Stimulated activated naive CD4-positive, alpha-beta T cell (primary cell): ENCODE results near the gene TMEM14B.

Source experiments
- DNase-seq, 6 experiments: peaks; one replicate each; lab custom pipeline; 2025; lab: John Stamatoyannopoulos, UW

The TMEM14B gene

DNA sequence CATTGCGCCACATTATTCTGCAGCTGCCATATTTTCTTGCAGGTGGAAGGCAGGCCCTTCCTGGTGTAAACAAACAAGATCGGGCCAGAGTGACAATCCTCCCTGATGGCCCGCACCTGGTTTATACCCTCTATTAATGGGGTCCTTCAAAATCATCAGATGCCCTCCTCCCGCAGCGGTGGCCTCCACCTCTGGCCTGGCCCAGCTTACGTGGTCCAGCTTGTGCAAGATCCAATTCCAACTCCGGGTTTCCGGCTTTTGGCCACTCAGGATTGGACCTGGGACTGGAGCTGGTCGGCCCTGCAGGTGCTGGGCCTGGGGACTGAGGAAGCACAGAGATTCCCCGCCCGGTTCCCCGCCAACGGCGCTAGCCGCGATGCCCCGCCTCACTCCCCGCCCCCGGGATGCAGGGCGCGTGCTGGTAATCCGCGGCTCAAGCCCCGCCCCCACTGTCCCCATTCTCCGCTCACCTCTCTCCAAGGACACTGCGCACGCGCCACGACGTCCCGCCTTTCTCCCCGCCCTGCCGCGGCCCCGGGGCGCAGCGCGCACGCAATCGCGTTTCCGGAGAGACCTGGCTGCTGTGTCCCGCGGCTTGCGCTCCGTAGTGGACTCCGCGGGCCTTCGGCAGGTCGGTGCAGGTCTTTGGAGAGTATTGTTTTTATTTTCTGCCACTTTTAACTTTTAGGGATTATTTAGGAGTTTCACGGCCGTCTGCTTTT is at the start of gene TMEM14B:
TSS of gene TMEM14B (plus strand) at position 555 of the 722 bp plus-strand sequence. CDS start 1,441 bp downstream, outside the sequence.
- peak; percentile 96 to 98 (median 98) for DNase-seq

DNA sequence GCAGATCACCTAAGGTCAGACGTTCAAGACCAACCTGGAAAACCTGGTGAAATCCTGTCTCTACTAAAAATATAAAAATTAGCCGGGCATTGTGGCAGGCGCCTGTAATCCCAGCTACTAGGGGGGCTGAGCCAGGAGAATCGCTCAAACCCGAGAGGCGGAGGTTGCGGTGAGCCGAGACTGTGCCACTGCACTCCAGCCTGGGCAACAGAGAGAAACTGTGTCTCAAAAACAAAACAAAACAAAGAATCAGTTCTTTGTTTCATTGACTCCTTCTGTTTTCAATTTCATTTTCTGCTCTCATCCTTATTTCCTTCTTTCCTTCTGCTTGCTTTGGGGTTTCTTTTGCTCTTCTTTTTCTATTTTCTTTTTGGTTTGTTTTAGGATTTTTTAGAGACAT is 33.6 kb upstream of the TMEM14B start:
- DNase-seq: no peak

DNA sequence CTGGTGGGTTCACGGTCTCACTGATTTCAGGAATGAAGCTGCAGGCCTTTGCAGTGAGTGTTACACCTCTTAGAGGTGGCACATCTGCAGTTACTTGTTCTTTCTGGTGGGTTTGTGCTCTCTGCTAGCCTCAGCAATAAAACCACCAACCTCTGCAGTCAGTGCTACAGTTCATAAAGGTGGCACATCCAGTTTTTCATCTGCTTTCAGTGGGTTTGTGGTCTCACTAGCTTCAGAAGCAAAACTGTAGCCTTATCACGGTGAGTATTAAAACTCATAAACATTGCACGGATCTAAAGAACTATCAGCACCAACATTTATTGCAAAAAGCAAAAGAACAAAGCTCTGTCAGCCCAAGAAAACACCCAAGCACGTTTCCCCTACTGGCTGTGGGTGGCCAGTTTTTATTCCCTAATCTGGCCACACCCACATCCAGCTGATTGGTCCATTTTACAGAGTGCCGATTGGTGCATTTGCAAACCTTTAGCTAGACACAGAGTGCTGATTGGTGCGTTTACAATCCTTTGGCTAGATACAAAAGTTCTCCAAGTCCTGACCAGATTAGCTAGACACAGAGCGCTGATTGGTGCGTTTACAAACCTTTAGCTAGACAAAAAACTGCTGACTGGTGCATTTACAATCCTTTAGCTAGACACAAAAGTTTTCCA is 28.2 kb upstream of the TMEM14B start:
- peak in 5 of 6 experiments; percentile 14 to 50 (median 24) for DNase-seq

DNA sequence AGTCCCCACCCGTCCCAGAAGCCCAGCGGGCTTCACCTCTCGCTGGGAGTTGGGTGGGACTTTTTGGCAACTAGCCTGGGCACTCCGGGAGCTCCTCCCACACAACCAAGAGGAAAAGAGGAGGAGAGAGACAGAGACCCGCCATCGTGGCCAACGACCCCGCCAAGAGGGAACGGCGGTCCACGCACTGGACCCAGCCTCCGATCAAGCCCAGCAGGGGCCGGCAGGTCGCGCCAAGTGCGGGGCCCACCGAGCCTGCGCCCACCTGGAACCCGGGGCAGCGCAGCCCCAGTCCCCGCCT is 27.7 kb upstream of the TMEM14B start:
- DNase-seq: peak in 1 of 6 experiments; percentile 24

DNA sequence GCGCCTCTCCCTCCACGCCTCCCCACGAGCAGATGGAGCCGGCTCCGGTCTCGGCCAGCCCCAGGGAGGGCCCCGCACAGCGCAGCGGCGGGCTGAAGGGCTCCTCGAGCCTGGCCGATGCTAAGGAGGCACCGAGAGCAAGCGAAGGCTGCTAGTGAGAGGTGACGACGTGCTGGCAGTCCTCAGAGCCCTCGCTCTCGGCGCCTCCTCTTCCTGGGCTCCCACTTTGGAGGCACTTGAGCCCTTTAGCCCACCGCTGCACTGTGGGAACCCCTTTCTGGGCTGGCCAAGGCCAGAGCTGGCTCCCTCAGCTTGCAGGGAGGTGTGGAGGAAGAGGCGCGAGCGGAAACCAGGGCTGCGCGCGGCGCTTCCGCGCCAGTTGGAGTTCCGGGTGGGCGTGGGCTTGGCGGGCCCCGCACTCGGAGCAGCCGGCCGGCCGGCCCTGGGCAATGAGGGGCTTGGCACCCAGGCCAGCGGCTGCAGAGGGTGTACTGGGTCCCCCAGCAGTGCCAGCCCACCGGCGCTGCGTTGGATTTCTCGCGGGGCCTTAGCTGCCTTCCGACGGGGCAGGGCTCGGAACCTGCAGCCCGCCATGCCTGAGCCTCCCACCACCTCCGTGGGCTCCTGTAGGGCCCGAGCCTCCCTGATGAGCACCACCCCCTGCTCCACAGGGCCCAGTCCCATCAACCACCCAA is 27.2 kb upstream of the TMEM14B start:
- DNase-seq: peak; percentile 33 to 67 (median 50)

DNA sequence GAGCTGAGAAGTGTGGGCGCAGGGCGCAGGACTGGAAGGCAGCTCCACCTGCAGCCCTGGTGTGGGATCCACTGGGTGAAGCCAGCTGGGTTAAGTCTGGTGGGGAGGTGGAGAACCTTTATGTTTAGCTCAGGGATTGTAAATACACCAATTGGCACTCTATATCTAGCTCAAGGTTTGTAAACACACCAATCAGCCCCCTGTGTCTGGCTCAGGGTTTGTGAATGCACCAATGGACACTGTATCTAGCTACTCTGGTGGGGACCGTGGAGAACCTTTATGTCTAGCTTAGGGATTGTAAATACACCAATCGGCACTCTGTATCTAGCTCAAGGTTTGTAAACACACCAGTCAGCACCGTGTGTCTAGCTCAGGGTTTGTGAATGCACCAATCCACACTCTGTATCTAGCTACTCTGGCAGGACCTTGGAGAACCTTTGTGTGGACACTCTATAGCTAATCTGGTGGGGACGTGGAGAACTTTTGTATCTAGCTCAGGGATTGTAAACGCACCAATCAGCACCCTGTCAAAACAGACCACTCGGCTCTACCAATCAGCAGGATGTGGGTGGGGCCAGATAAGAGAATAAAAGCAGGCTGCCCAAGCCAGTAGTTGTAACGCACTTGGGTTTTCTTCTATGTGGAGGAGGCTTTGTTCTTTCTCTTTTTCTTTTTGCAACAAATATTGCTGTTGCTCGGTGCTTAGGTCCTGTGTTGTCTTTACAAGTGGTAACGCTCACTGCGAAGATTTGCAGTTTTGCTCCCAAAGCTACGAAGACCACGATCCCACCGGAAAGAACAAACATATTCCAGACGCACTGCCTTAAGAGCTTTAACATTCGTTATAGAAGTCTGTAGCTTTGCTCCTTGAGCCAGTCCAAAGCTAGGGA is 26.4 kb upstream of the TMEM14B start:
- peak in 2 of 6 experiments; percentile 31 to 35 for DNase-seq

DNA sequence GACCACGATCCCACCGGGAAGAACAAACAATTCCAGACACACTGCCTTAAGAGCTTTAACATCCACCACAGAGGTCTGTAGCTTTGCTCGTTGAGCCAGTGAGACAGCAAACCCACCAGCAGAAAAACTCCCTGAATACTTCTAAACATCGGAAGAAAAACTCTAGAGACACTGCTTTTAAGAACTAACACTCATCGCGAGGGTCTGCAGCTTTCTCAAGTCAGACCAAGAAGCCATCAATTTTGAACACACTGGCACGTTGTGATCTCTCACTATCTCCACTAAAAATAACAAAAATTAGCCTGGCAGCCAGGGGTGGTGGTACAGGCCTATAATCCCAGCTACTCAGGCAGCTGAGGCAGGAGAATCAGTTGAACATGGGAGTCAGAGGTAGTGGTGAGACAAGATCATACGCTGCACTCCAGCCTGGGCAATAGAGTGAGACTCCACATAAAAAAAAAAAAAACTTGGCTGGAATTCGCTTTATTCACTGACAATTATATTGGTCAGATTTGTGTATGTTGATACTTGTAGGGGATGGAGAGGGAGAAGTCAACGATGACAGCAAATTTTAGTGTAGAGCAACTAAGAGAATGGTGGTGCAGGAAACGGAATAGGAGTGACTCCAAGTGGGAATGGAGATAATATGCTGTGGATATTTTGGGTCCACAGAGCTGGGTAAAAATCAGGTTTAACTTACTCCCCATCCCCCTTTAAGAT is 25.6 kb upstream of the TMEM14B start:
- peak in 1 of 6 experiments; percentile 12 for DNase-seq

DNA sequence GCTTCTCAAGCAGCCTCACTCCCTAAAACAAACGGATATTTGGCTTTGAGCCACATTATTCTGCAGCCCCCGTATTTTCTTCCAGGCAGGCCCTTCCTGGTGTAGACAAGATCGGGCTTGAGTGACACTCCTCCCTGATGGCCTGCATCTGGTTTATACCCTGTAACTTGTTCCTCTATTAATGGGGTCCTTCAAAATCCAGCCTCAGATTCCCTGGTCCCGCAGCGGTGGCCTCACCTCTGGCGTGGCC is 25.1 kb upstream of the TMEM14B start:
- DNase-seq: no peak

DNA sequence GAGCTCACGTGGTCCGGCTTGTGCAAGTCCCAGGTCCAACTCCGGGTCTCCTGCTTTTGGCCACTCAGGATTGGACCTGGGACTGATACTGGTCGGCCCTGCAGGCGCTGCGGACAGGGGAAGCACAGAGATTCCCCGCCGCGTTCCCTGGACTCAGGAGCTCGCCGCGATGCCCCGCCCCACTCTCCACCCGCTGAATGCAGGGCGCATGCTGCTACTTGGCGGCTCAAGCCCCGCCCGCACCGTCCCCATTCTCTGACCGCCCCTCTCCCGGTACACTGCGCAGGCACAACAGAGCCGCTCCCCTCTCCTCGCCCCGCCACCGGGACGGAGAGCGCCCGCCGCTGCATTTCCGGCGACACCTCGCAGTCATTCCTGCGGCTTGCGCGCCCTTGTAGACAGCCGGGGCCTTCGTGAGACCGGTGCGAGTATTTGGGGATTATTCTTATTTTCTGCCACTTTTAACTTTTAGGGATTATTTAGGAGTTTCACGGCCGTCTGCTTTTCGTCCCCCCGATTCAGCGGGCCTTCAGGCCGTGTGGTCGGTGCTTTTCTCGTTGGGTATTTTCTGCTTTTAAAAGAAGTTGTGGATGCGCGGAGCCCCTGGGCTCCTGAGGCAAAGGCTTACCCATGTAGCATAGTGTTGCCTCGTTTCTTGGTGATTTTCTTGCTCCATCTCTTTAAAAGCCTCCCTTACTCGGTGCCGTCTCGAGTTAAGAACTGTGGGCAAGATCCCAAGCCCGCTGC is 24.6 kb upstream of the TMEM14B start, which contains the start of gene TMEM14C:
TSS of gene TMEM14C (plus strand) at position 251 of the 747 bp plus-strand sequence. CDS start 1,544 bp downstream, outside the sequence.
- peak; percentile 26 to 74 (median 60) for DNase-seq

DNA sequence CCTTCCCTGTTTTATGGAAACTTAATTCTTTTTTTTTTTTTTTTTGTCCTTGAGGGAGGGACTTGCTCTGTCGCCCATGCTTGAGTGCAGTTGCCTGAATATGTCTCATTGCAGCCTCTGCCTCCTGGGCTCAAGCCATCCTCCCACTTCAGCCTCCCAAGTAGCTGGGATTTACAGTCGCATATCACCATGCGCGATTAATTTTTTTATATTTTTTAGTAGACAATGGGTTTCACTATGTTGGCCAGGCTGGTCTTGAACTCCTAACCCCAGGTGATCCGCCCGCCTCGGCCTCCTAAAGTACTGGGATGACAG is 24.1 kb upstream of the TMEM14B start:
- DNase-seq: no peak

DNA sequence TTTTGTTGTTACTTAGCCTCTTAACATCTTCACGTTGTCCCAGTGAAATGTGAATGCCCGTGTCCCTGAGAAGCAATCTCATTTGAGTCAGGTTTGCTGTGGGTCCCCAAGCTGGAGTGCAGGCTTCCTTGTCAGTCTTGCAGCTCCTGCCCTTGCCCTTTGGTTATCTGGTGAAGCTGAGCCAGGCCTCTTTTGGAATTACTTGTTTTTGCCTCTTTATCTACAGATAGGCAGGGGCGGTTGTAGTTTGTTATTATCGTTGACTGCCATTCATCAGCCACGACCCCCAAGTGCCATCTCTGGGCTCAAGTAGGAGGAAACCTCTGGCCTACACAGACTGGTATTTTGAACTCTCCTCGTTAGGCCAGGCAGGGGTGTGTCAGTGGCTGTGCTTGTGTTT is 22.6 kb upstream of the TMEM14B start:
- no peak for DNase-seq

DNA sequence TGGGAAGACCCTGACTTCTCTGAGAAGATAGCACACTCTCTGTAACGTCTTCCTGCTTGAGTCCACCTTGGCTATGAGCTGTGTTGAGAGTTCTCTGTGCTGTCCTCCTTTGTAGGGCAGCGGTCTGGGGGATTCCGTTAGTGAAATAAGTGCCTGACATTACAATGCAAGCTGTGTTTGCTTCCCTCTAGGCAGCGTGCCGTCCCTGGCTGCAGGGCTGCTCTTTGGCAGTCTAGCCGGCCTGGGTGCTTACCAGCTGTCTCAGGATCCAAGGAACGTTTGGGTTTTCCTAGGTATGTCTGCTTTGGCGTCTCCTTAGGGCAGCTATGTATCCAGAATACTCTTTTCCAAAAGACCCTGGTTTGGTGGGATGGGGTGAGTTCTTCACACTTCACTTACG is 21.9 kb upstream of the TMEM14B start:
- DNase-seq: no peak

DNA sequence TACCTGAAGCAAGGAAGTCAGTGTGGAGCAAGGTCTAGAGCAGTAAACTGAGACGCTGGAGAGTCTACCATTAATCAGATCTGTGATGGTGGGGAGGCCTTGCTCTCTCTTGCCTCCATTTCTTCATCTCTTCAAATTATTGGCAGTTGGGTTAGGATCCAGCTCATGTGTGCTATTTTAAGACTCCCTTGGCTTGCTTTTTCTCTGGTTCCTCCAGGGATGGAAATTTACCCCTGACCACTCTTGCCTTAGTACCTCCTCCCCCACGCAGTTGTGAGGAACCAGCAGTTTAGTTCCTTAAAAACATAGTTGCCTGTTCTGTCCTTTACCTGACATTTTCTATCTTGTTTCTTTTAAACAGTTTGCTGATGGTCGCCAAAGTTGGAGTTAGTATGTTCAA is 17.4 kb upstream of the TMEM14B start:
- no peak for DNase-seq

DNA sequence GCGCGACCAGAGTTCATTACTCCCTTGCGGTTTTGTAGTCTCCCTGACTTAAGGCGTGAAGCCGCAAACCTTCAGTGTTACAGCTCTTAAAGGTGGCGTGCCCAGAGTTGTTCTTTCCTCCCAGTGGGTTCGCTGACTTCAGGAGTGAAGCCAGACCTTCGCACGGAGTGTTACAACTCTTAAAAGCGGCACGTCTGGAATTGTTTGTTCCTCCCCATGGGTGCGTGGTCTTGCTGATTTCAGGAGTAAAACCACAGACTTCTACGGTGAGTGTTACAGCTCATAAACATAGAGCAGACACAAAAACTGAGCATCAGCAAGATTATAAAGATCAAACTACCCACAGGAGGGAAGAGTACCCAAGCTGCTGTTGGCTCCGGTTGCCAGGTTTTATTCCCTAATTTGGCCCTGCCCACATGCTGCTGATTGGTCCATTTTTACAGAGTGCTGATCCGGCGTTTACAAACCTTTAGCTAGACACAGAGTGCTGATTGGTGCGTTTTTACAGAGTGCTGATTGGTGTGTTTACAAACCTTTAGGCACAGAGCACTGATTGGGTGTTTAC is 14.4 kb upstream of the TMEM14B start:
- no peak for DNase-seq

DNA sequence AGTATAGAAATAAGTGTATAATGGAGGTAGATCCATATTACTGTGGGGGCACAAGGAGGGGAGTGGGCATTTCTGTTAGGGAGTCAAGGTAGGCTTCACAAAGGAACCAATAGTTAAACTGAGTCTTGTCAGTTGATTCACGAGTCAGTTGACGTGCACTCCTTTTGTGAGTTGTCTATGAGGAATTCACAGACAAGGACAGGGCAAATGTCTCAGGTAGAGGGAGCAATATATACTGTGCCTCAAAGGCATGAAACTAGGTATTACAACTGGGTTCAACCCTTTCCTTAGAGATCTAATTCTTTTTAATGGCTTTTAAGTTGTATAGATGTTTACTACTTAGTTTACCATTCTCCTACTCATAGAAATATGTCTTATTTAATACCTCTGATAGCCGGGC is 13.7 kb upstream of the TMEM14B start:
- DNase-seq: no peak

DNA sequence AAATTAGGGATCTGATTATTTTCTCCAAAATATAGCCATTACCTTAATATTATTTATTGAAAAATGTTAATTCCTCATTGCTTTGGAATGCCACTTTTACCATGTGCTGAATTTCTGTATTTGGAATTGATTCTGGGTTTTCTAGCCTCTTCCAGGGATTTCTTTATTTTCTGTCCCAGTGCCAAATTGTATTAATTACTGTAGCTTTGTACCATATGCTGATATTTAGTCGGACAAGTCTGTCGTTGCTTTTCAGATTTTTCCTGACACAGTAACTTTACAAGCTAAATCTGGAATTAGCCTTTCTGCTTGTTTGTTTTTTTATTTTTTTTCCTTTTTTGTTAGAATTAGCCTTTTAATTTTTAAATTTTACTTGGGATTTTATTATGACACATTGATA is 10.9 kb upstream of the TMEM14B start:
- DNase-seq: no peak

DNA sequence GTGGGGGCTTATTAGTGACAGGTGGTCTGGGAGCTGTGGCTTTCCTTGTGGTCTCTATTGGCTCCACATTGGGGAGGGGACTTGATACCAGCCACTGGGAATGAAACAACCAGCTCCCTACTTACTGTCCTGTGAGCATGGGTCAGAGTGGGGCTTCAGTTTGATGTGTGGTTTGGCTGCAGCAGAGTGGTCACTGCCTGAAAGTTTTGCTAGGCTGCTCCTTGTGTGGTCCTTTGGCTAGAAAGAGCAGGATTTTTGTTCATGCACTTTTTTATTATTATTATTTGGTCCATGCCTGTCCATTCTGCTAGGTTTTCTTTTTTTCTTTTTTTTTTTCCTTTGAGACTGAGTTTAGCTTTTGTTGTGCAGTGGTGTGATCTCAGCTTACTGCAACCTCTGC is 7.5 kb upstream of the TMEM14B start:
- DNase-seq: no peak

DNA sequence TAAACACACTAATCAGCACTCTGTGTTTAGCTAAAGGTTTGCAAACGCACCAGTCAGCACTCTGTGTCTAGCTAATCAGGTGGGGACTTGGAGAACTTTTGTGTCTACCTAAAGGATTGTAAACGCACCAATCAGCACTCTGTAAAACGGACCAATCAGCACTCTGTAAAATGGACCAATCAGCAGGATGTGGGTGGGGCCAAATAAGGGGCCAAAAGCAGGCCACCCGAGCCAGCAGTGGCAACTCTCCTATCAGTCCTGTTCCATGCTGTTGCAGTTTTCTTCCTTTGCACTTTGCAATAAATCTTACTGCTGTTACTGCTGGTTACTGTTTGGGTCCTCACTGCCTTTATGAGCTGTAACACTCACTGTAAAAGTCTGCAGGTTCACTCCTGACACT is 6.0 kb upstream of the TMEM14B start:
- peak in 1 of 6 experiments; percentile 1 for DNase-seq

DNA sequence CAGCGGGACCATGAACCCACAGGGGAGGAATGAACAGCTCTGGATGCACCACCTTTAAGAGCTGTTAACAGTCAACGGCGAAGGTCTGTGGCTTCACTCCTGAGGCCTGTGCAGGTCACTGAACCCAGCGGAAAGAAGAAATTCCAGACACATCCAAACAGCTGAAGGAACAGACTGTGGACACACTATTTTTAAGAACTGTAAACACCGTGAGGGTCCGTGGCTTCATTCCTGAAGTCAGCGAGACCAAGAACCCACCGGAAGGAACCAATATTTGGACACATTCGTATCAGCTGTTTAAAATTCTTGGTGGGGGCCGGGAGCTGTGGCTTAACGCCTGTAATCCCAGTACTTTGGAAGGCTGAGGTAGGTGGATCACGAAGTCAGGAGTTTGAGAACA is 5.4 kb upstream of the TMEM14B start:
- no peak for DNase-seq

DNA sequence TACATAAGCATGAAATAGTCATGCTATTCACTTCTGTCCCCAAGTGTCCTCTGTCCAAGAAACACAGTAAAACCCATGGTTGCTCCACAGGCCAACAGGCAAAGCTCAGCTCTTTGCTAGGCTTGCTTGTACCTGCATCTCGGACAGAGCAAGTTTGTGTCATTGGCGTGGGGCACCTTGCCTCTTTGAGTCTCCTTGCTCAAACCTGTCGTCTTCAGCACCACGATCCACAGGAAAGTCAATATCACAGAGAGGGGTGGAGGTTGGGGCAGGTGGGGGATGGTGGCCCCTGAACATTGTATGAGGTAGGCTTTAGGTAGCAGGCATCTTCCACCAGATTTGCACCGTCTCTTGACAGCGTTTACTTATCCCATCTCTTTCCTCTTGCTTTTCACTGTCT is 4.1 kb upstream of the TMEM14B start:
- no peak for DNase-seq

DNA sequence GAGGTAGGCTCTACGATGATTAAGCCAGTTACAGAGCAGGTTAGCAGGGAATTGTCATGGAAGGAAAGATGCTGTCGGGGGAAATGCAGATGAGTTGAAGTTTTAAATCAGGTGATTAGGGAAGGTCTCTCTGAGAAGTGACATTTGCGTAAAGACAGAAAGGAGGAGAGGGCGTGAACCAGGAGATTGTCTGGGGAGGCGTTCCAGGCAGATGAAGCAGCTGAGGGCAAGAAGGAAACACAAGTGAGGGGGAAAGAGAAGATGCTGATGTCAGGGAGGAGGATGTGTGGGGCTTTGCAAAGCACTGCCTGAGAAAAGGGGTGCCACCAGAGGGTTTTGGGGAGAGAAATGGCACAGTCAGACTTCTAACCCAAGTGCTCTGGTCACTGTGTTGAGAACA is 2.5 kb upstream of the TMEM14B start:
- no peak for DNase-seq
